SK-N-MC (cell line): ENCODE measurements around the gene NINL.

Experiments used
- EZH2 ChIP-seq: fragments of 200-600 bp; sonication (generic); IDR thresholded peaks from one replicate; pipeline ENCODE4 v1.6.1; 2017; ENCODE audit warnings: antibody characterized with exemption
- POLR2AphosphoS5 ChIP-seq: IDR thresholded peaks from 2 replicates; pipeline ENCODE4 v1.6.1; 2012; ENCODE audit warnings: mild to moderate bottlenecking, low read depth, low read length, borderline replicate concordance

GRCh38 chr20:25491446-25492038, 93.8 kb downstream of the NINL start:
- TF ChIP-seq POLR2AphosphoS5 (no peak), EZH2 (no peak)
